Mesendoderm (in vitro differentiated cells): ENCODE measurements around the gene VPS37C.

Experiments
- DNase-seq: peaks from one replicate; pipeline ENCODE4 v3.0.0; 2013
- H2AK5ac ChIP-seq: 2 replicates; pipeline ENCODE4 v1.6.1; 2013; ENCODE audit warnings: low read length, inconsistent platforms
- H2BK120ac ChIP-seq: 2 replicates; pipeline ENCODE4 v1.6.1; 2013; ENCODE audit warnings: low read depth, mild to moderate bottlenecking, low read length, moderate library complexity, mixed read lengths
- H2BK15ac ChIP-seq: replicated peaks from 2 replicates; pipeline ENCODE4 v1.6.1; 2013; ENCODE audit warnings: low read depth, mild to moderate bottlenecking, moderate library complexity
- H2BK5ac ChIP-seq: 2 replicates; pipeline ENCODE4 v1.6.1; 2013; ENCODE audit warnings: low read length, inconsistent platforms
- H3K18ac ChIP-seq: 2 replicates; pipeline ENCODE4 v1.6.1; 2013; ENCODE audit warnings: mild to moderate bottlenecking, low read length, mixed read lengths
- H3K23ac ChIP-seq: one replicate; pipeline ENCODE4 v1.6.1; 2013; ENCODE audit warnings: low read length
- H3K27ac ChIP-seq: 2 replicates; pipeline ENCODE4 v1.5.1; 2013; ENCODE audit warnings: low read depth, mild to moderate bottlenecking, inconsistent platforms, low read length, moderate library complexity
- H3K27me3 ChIP-seq: 2 replicates; pipeline ENCODE4 v1.6.1; 2013; ENCODE audit warnings: low read length, control low read depth, mild to moderate bottlenecking, inconsistent platforms; ENCODE audit not compliant: insufficient read depth, poor library complexity
- H3K36me3 ChIP-seq: 2 replicates; pipeline ENCODE4 v1.6.1; 2013; ENCODE audit warnings: low read length, inconsistent platforms; ENCODE audit not compliant: control insufficient read depth, insufficient read depth
- H3K4ac ChIP-seq: one replicate; pipeline ENCODE4 v1.6.1; 2013; ENCODE audit warnings: low read depth, mild to moderate bottlenecking, low read length, moderate library complexity
- H3K4me1 ChIP-seq: 2 replicates; pipeline ENCODE4 v1.6.1; 2013; ENCODE audit warnings: low read depth, low read length, inconsistent platforms; ENCODE audit not compliant: control insufficient read depth
- H3K4me2 ChIP-seq: 2 replicates; pipeline ENCODE4 v1.6.1; 2013; ENCODE audit warnings: low read length
- H3K4me3 ChIP-seq: 2 replicates; pipeline ENCODE4 v1.5.1; 2013; ENCODE audit warnings: mild to moderate bottlenecking, low read length
- H3K56ac ChIP-seq: one replicate; pipeline ENCODE4 v1.6.1; 2013; ENCODE audit warnings: low read length
- H3K79me1 ChIP-seq: 2 replicates; pipeline ENCODE4 v1.6.1; 2013; ENCODE audit warnings: low read length, inconsistent platforms
- H3K79me2 ChIP-seq: 2 replicates; pipeline ENCODE4 v1.6.1; 2013; ENCODE audit warnings: mild to moderate bottlenecking, low read length; ENCODE audit not compliant: control insufficient read depth, insufficient read depth
- H3K9ac ChIP-seq: 2 replicates; pipeline ENCODE4 v1.6.1; 2013; ENCODE audit warnings: low read length, inconsistent platforms
- H4K5ac ChIP-seq: one replicate; pipeline ENCODE4 v1.6.1; 2013; ENCODE audit warnings: low read length
- H4K8ac ChIP-seq: one replicate; pipeline ENCODE4 v1.6.1; 2013; ENCODE audit warnings: low read depth, mild to moderate bottlenecking, control low read depth, low read length, moderate library complexity
- WGBS: extraction: QIAGEN DNeasy Blood & Tissue Kit; methylation state at CpG from one replicate; pipeline ENCODE4 v1.1.7; 2013; ENCODE audit warnings: low lambda C conversion rate, missing lambda C conversion rate; ENCODE audit not compliant: insufficient coverage; ENCODE audit errors: extremely low coverage; 5-methylcytosine and 5-hydroxymethylcytosine counted together

Gene VPS37C

DNA sequence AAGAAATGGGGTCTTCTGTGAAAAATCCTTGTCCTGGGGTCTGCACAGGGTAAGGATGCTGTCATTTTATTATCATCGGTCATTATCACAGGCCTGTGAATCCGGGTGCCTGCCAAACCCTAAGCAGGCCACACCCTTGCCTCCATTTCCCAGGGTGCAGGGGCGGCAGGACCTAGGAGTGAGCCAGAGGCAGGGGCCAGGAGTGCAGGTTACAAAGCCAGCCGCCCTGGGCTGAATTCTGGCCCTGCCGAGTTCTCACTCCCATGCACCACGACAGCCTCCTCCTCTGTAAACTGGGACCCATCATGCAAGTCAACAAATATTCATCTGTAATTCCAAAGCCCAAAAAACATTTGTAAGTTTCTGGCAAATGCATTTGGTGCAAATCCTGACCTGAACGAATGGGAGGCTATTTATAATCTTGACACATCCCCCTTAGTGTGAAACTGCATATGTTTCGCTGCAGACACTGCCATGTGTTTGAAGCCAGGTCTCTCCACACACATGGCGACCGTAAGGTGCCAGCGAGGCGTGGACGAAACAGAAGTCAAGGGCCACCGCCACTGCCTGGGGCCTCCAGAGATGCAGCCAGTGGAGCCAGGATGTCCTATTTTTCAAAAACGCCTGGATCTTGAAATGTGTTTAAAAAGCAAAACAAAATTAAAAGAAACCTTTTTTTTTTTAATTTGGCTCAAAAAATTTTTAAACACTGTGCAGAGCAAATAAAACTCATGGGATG lies 52.2 kb downstream of the VPS37C start:
- no peak overlapping the region for H3K4ac ChIP-seq
- no CpG with 5 or more reads among the region's 15 CpGs for WGBS
- no peak overlapping the region for H3K4me3 ChIP-seq
- H2BK120ac ChIP-seq: no peak overlapping the region
- no peak overlapping the region for H3K9ac ChIP-seq
- DNase-seq: no peak
- no peak overlapping the region for H3K27ac ChIP-seq
- no peak overlapping the region for H4K5ac ChIP-seq
- H3K4me2 ChIP-seq: no peak overlapping the region
- H2BK5ac ChIP-seq: no peak overlapping the region
- H2AK5ac ChIP-seq: no peak overlapping the region
- H2BK15ac ChIP-seq: no peak overlapping the region
- no peaks in the 10 kb centered on the region for H3K36me3 ChIP-seq
- H3K79me1 ChIP-seq: no peaks in the 10 kb centered on the region
- H3K4me1 ChIP-seq: no peaks in the 10 kb centered on the region
- H3K79me2 ChIP-seq: no peaks in the 10 kb centered on the region
- no peak overlapping the region for H3K23ac ChIP-seq
- H3K27me3 ChIP-seq: no peaks in the 10 kb centered on the region
- H3K18ac ChIP-seq: no peak overlapping the region
- H3K56ac ChIP-seq: no peak overlapping the region
- H4K8ac ChIP-seq: no peak overlapping the region

DNA sequence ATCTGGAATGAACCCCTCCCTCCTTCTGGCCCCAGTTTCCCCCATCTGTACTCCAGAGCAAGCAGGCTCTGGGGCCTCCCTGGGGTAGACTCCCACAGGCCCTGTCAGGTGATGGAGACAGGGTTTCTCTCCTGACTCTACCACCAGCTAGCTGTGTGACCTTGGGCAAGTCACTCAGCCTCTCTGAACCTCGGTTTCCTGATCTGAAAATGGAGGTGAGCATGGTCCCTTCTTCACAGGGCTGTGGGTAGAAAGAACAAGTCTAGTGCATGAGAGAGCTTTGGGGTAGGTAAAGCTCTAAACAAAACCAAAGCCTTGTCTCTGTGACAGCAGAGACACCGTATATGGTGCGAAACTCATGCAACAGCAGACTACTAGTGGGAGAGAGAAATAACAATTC lies 53.3 kb downstream of the VPS37C start:
- Histone ChIP-seq H3K4me2 (no peak overlapping the region), H2BK5ac (no peak overlapping the region), H3K56ac (no peak overlapping the region), H3K27ac (no peak overlapping the region), H2BK120ac (no peak overlapping the region), H3K79me2 (no peaks in the 10 kb centered on the region), H2AK5ac (no peak overlapping the region), H3K27me3 (no peaks in the 10 kb centered on the region), H2BK15ac (no peak overlapping the region), H3K79me1 (no peaks in the 10 kb centered on the region), H4K8ac (no peak overlapping the region), H3K4ac (no peak overlapping the region), H3K4me1 (no peaks in the 10 kb centered on the region), H3K36me3 (no peaks in the 10 kb centered on the region), H3K18ac (no peak overlapping the region), H3K9ac (no peak overlapping the region), H3K4me3 (no peak overlapping the region), H3K23ac (no peak overlapping the region), H4K5ac (no peak overlapping the region)
- DNase-seq: no peak
- no CpG with 5 or more reads among the region's 3 CpGs for WGBS

DNA sequence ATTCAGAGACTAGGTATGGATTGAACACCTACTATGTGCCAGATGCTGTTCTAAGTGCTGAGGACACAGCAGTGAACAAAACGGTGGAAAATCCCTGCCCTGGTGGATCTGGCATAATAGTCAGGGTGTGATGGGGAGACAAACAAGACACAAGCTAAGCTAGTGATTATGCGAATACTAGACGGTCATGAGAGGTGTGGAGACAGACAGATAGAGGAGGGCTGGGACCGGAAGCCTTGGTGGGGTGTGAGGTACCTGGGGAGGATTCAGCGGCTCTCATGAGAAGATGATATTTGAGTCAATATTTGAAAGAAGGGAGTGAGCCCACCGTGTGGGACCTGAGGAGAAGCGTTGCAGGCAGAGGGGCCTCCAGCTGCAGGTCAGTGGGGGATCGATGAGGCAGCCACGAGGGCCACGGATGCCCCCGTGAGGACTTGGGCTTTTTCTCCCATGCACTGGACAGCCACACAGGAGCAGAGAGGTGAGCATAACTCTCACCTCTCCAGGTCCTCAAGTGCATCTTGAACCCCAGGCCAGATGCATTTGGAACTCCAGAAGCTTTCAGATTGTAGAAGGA lies 54.2 kb downstream of the VPS37C start:
- H3K36me3 ChIP-seq: no peaks in the 10 kb centered on the region
- H2BK15ac ChIP-seq: no peak overlapping the region
- no peak overlapping the region for H4K8ac ChIP-seq
- no peak overlapping the region for H3K18ac ChIP-seq
- H3K4me3 ChIP-seq: no peak overlapping the region
- H3K27ac ChIP-seq: no peak overlapping the region
- H3K4me2 ChIP-seq: no peak overlapping the region
- no peak overlapping the region for H3K23ac ChIP-seq
- no peak overlapping the region for H2AK5ac ChIP-seq
- H3K4me1 ChIP-seq: no peaks in the 10 kb centered on the region
- no peak for DNase-seq
- H3K9ac ChIP-seq: no peak overlapping the region
- no peak overlapping the region for H2BK120ac ChIP-seq
- no peaks in the 10 kb centered on the region for H3K27me3 ChIP-seq
- no peak overlapping the region for H3K4ac ChIP-seq
- no peak overlapping the region for H4K5ac ChIP-seq
- no peak overlapping the region for H2BK5ac ChIP-seq
- H3K56ac ChIP-seq: no peak overlapping the region
- no CpG with 5 or more reads among the region's 11 CpGs for WGBS
- no peaks in the 10 kb centered on the region for H3K79me1 ChIP-seq
- H3K79me2 ChIP-seq: no peaks in the 10 kb centered on the region

DNA sequence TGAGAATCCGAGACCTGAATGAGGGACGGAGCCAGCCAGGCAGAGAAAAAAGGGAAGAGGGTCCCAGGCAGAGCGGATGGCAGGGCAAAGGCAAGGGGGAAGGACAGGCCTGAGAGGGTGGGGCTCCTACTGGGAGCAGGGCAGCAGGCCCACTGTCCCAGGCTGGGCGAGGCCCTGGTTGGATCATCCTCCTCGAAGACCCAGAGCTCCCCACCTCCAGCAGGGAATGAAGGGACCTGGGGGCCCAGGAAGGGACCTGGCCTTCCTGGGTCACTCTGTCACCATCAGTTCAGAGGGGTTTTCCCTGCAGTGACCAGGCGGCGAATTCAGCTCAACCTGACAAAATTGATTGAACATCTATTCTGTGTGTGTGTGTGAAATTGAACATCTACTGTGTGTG lies 54.9 kb downstream of the VPS37C start:
- no peak overlapping the region for H3K18ac ChIP-seq
- H3K36me3 ChIP-seq: no peaks in the 10 kb centered on the region
- no peak overlapping the region for H3K23ac ChIP-seq
- no peak overlapping the region for H3K4me3 ChIP-seq
- H3K27ac ChIP-seq: no peak overlapping the region
- H4K5ac ChIP-seq: no peak overlapping the region
- no peak overlapping the region for H2BK120ac ChIP-seq
- H3K56ac ChIP-seq: no peak overlapping the region
- no peaks in the 10 kb centered on the region for H3K4me1 ChIP-seq
- no CpG with 5 or more reads among the region's 7 CpGs for WGBS
- H2BK5ac ChIP-seq: no peak overlapping the region
- no peak overlapping the region for H4K8ac ChIP-seq
- H3K27me3 ChIP-seq: no peaks in the 10 kb centered on the region
- no peaks in the 10 kb centered on the region for H3K79me2 ChIP-seq
- no peak overlapping the region for H2AK5ac ChIP-seq
- H3K79me1 ChIP-seq: no peaks in the 10 kb centered on the region
- H2BK15ac ChIP-seq: no peak overlapping the region
- no peak overlapping the region for H3K4me2 ChIP-seq
- no peak overlapping the region for H3K9ac ChIP-seq
- H3K4ac ChIP-seq: no peak overlapping the region
- DNase-seq: no peak

DNA sequence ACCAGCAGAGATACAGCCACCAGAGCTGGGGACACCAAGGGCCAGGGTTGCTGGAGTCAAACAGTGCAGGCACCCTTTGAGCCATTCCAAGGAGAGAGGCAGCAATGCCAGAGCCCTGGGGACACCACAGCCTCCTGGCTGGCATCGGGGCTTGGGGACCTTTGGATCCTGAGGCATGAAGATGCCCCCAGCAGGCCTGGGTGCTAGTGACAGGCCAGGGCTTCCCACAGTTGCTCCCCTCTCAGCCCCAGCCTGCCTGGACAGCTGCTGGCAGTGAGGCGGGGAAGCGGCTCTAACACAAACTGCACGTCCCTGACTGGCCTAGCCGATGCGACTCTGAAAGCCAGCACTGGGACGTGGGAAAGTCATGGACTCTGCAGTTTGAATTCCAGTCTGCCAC lies 56.3 kb downstream of the VPS37C start:
- no peak overlapping the region for H3K56ac ChIP-seq
- H3K9ac ChIP-seq: no peak overlapping the region
- H4K5ac ChIP-seq: no peak overlapping the region
- no peaks in the 10 kb centered on the region for H3K4me1 ChIP-seq
- H3K79me2 ChIP-seq: no peaks in the 10 kb centered on the region
- H3K27ac ChIP-seq: no peak overlapping the region
- H3K79me1 ChIP-seq: no peaks in the 10 kb centered on the region
- H2AK5ac ChIP-seq: no peak overlapping the region
- H2BK5ac ChIP-seq: no peak overlapping the region
- no peak for DNase-seq
- WGBS: no CpG with 5 or more reads among the region's 7 CpGs
- no peak overlapping the region for H3K4ac ChIP-seq
- no peak overlapping the region for H3K4me3 ChIP-seq
- H3K36me3 ChIP-seq: no peaks in the 10 kb centered on the region
- H3K23ac ChIP-seq: no peak overlapping the region
- H2BK120ac ChIP-seq: no peak overlapping the region
- H3K27me3 ChIP-seq: no peaks in the 10 kb centered on the region
- H3K18ac ChIP-seq: no peak overlapping the region
- no peak overlapping the region for H3K4me2 ChIP-seq
- H2BK15ac ChIP-seq: no peak overlapping the region
- H4K8ac ChIP-seq: no peak overlapping the region
